Loucy (cell line): Measurements from ENCODE around the gene FCER1A.

ENCODE experiments used
- EZH2phosphoT487 ChIP-seq: fragments of 200-600 bp; IDR thresholded peaks from 2 replicates; pipeline ENCODE4 v1.6.1; 2018; ENCODE audit warnings: antibody characterized with exemption, mild to moderate bottlenecking, moderate library complexity, borderline replicate concordance
- TF ChIP-seq, protein P1 (sequence below): fragments of 200-600 bp; sonication (generic); conservative IDR thresholded peaks from 2 replicates; pipeline ENCODE4 v1.5.1; 2014; ENCODE audit warnings: mild to moderate bottlenecking, antibody characterized with exemption, low read length

DNA sequence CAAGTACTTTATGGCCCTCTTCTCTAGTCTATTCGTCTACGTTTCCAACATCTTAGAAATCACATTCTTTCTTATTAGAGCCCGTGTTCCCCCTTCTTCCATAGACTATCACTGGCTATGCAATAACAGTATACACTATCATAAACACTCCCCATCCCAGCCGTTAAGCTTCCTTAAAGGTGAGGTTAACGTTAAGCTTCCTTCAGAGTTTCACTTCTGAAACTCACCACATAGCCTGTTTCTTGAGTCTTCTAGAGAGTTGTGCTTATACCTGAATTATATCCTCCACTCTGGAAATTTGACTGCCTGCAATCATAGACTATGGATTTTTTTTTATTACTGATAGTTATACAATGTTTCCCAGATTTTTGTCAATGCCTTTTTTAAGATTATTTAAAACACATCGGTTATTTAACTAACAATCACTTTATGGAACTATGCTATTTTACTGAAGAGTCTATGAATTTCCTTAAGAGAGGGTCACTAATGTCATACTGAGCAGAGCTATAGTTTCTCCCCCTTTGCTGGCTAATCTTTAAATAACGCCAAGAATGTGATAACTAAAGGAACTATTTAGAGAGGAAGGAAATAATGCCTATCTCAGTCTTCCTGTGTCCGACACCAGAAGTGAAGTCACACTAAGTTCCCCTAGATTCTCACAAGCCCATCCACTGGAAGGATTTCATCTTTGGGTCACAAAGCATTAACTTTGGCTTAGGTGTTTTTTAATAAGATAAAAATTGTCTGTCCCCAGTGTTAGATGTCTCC lies 16.8 kb downstream of the FCER1A start:
- TF ChIP-seq, protein P1, sequence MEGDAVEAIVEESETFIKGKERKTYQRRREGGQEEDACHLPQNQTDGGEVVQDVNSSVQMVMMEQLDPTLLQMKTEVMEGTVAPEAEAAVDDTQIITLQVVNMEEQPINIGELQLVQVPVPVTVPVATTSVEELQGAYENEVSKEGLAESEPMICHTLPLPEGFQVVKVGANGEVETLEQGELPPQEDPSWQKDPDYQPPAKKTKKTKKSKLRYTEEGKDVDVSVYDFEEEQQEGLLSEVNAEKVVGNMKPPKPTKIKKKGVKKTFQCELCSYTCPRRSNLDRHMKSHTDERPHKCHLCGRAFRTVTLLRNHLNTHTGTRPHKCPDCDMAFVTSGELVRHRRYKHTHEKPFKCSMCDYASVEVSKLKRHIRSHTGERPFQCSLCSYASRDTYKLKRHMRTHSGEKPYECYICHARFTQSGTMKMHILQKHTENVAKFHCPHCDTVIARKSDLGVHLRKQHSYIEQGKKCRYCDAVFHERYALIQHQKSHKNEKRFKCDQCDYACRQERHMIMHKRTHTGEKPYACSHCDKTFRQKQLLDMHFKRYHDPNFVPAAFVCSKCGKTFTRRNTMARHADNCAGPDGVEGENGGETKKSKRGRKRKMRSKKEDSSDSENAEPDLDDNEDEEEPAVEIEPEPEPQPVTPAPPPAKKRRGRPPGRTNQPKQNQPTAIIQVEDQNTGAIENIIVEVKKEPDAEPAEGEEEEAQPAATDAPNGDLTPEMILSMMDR: no peak
- no peak for TF ChIP-seq EZH2phosphoT487
